Parathyroid adenoma (tissue), 2 donors: ENCODE measurements around the gene MTCH1.

Experiments
- H2AFZ ChIP-seq: fragments of 300-600 bp; sonication (generic); one replicate; pipeline ENCODE4 v1.7.0; 2017; ENCODE audit warnings: antibody characterized with exemption, mild to moderate bottlenecking
- H3K27ac ChIP-seq: fragments of 300-600 bp; sonication (generic); one replicate; pipeline ENCODE4 v1.7.0; 2017
- H3K27me3 ChIP-seq: fragments of 300-600 bp; sonication (generic); one replicate; pipeline ENCODE4 v1.7.0; 2017; ENCODE audit warnings: low read length; ENCODE audit not compliant: control insufficient read depth, insufficient read depth
- H3K36me3 ChIP-seq: fragments of 300-600 bp; sonication (generic); one replicate; pipeline ENCODE4 v1.7.0; 2017; ENCODE audit warnings: low read length; ENCODE audit not compliant: control insufficient read depth, insufficient read depth
- H3K4me1 ChIP-seq: fragments of 300-600 bp; sonication (generic); one replicate; pipeline ENCODE4 v1.7.0; 2017; ENCODE audit warnings: control low read depth
- H3K4me2 ChIP-seq: fragments of 300-600 bp; sonication (generic); one replicate; pipeline ENCODE4 v1.7.0; 2017; ENCODE audit warnings: low read length
- H3K4me3 ChIP-seq: fragments of 300-600 bp; sonication (generic); one replicate; pipeline ENCODE4 v1.7.0; 2017; ENCODE audit warnings: low read depth, low read length
- H3K79me2 ChIP-seq: fragments of 300-600 bp; sonication (generic); one replicate; pipeline ENCODE4 v1.7.0; 2017; ENCODE audit warnings: control low read depth
- H3K9ac ChIP-seq: fragments of 300-600 bp; sonication (generic); one replicate; pipeline ENCODE4 v1.7.0; 2017; ENCODE audit warnings: mild to moderate bottlenecking
- H3K9me3 ChIP-seq: fragments of 300-600 bp; sonication (generic); one replicate; pipeline ENCODE4 v1.7.0; 2017; ENCODE audit warnings: low read length; ENCODE audit not compliant: control insufficient read depth
- TF ChIP-seq, protein P1 (sequence below): fragments of 300-600 bp; sonication (generic); IDR thresholded peaks from one replicate; pipeline ENCODE4 v1.7.0; 2017; ENCODE audit warnings: antibody characterized with exemption, mild to moderate bottlenecking
- donor health status: primary hyperparathyroidism.

Gene MTCH1

DNA sequence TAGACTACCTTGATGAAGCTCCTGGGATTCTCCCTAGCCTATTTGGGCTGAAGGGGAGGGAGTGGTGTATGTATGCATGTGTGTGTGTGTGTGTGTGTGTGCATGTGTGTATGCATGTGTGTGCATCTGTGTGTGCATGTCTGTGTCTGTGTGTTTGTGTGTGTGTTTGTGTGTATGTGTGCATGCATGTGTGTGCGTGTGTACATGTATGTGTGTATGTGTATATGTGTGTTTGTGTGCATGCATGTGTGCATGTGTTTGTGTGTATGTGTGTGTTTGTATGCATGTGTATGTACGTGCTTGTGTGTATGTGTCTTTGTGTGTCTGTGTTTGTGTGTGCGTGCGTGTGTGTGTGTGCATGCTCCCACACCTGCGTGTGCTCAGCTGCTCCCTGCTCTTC lies 34.8 kb upstream of the MTCH1 start:
- Histone ChIP-seq H3K27me3 (no peaks in the 10 kb centered on the region), H3K27ac (no peak overlapping the region), H3K9ac (no peak overlapping the region), H3K79me2 (peaks cover 2% of the 10 kb centered on the region), H2AFZ (no peak overlapping the region), H3K4me2 (no peak overlapping the region), H3K36me3 (no peaks in the 10 kb centered on the region), H3K4me1 (peaks cover 14% of the 10 kb centered on the region), H3K9me3 (no peaks in the 10 kb centered on the region), H3K4me3 (no peak overlapping the region)
- TF ChIP-seq, protein P1, sequence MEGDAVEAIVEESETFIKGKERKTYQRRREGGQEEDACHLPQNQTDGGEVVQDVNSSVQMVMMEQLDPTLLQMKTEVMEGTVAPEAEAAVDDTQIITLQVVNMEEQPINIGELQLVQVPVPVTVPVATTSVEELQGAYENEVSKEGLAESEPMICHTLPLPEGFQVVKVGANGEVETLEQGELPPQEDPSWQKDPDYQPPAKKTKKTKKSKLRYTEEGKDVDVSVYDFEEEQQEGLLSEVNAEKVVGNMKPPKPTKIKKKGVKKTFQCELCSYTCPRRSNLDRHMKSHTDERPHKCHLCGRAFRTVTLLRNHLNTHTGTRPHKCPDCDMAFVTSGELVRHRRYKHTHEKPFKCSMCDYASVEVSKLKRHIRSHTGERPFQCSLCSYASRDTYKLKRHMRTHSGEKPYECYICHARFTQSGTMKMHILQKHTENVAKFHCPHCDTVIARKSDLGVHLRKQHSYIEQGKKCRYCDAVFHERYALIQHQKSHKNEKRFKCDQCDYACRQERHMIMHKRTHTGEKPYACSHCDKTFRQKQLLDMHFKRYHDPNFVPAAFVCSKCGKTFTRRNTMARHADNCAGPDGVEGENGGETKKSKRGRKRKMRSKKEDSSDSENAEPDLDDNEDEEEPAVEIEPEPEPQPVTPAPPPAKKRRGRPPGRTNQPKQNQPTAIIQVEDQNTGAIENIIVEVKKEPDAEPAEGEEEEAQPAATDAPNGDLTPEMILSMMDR: no peak

DNA sequence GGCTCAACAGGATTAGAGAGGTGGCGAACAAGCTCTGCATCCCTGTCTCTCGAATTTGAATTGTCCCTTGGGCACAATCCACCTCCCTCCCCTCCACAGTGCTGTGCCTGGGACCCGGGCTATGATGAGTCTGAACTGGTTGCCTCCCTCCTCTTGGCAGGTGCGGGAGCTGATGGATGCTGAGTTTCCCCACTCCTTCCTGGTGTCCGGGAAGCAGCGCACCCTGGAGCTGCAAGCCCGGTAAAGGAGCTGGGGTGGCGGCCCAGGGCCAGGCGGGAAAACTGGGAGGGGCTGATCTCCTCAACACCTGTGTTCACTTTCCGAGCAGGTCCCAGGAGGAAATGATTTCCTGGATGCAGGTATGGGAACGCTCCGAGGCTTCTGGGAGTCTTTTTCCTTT lies 34.4 kb upstream of the MTCH1 start:
- Histone ChIP-seq H3K36me3 (no peaks in the 10 kb centered on the region), H3K27ac (no peak overlapping the region), H3K27me3 (no peaks in the 10 kb centered on the region), H3K9ac (no peak overlapping the region), H3K9me3 (no peaks in the 10 kb centered on the region), H2AFZ (no peak overlapping the region), H3K4me1 (peaks cover 14% of the 10 kb centered on the region), H3K4me3 (no peak overlapping the region), H3K79me2 (peaks cover 2% of the 10 kb centered on the region), H3K4me2 (no peak overlapping the region)
- TF ChIP-seq, protein P1: no peak

DNA sequence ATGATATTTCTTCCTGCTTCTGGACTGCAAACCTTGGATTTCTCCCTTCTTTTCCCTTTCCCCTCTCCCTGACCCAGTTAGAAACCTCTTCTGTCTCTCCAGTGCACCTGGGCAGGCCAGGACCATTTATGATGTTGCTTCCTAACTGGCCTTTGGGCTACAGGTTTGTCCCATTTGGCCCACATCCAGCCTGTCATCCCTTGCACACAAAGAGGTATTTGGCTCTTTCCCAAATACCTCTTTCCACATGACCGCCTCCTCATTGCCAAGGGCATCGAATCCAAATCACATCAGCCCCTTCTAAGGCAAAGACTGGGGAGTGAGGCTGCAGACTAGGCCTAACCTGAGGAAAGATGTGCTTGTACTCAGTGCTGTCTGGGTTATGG lies 33.1 kb upstream of the MTCH1 start:
- H3K9me3 ChIP-seq: no peaks in the 10 kb centered on the region
- no peaks in the 10 kb centered on the region for H3K27me3 ChIP-seq
- H3K4me2 ChIP-seq: peak overlapping the region; percentile 29
- no peaks in the 10 kb centered on the region for H3K36me3 ChIP-seq
- H3K27ac ChIP-seq: peak overlapping the region; percentile 58
- TF ChIP-seq, protein P1: no peak
- H2AFZ ChIP-seq: peak overlapping the region; percentile 75
- no peak overlapping the region for H3K9ac ChIP-seq
- H3K4me3 ChIP-seq: no peak overlapping the region
- H3K79me2 ChIP-seq: peaks cover 2% of the 10 kb centered on the region
- H3K4me1 ChIP-seq: peaks cover 14% of the 10 kb centered on the region

GRCh38 chr6:37018198-37019064 lies 32.4 kb upstream of the MTCH1 start:
- H3K27ac ChIP-seq: peak overlapping the region; percentile 58
- no peak overlapping the region for H3K4me2 ChIP-seq
- TF ChIP-seq, protein P1: peak; percentile 75
- no peaks in the 10 kb centered on the region for H3K27me3 ChIP-seq
- peaks cover 14% of the 10 kb centered on the region for H3K4me1 ChIP-seq
- H3K9ac ChIP-seq: no peak overlapping the region
- H3K79me2 ChIP-seq: peaks cover 2% of the 10 kb centered on the region
- no peaks in the 10 kb centered on the region for H3K36me3 ChIP-seq
- no peak overlapping the region for H3K4me3 ChIP-seq
- H2AFZ ChIP-seq: peak overlapping the region; percentile 75
- H3K9me3 ChIP-seq: no peaks in the 10 kb centered on the region
